HG02642 (cell line): Measurements from ENCODE around the gene S1PR1.

Experiments used
- ATAC-seq: cut with Tn5 transposase; IDR thresholded peaks from one replicate; pipeline ENCODE4 v1.9.1; 2021; ENCODE audit warnings: mild to moderate bottlenecking; ENCODE audit not compliant: unreplicated experiment, poor library complexity

S1PR1 gene

GRCh38 chr1:101276818-101277217 is 40.0 kb downstream of the S1PR1 start:
- no peak for ATAC-seq

GRCh38 chr1:101278238-101278637 is 41.4 kb downstream of the S1PR1 start:
- no peak for ATAC-seq

- ATAC-seq, result no peak
These were observed 42.0 kb downstream of the S1PR1 start for GRCh38 chr1:101278845-101279244.

GRCh38 chr1:101280049-101280592 is 43.3 kb downstream of the S1PR1 start:
- no peak for ATAC-seq

DNA sequence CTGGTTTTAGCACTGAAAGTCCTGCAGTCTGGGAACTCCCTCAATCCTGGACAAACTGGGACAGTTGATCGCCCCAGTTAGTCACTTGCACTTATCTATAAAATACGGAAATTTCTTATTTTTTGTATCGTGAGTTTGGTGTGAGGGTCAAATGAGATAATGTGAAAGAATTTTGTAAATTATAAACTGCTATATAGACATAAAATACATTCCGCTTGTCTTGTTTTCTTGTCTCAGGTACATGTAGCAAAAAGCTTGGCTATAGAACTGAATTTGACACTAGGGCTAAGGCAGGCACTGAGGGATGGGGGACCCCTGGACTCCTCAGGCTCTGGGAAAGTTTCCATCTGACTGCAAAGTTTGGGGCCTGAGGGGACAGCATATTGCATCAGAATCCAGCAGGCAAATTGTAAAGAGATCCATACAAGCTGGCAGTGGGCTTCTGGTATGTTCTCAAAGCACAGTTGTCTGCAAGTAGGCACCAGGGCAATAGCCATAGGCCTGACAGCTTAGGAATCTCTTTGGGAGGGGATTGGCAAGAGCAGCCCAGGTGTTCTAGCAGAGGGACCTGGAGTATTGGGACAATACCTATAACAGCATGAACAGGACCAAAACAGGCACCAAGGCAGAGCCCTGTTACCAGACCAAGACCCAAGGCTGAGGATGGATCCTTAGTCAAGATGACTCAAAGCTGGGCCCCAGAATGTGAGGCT is 44.3 kb downstream of the S1PR1 start:
- ATAC-seq, result no peak

DNA sequence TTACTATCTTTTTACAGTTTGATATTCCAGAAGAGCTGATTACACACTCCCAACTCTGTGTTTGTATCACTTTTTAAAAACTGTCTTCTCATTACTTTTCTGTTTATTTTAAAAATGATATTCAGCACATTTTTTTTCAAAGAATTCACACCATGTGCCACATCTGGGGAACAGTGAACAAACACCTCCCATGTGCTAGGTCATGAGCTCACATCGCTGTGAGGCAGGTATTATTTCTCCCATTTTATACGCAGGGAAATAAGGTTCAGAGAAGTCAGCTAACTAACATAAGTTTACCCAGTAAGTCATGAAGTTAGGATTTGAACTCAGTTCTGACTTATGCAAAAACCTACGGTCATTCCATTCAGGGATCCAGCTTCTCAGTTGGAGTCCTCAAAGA is 44.9 kb downstream of the S1PR1 start:
- no peak for ATAC-seq

- ATAC-seq, result no peak
These were observed 45.7 kb downstream of the S1PR1 start for GRCh38 chr1:101282314-101283038.

- ATAC-seq, result no peak
These were observed 46.6 kb downstream of the S1PR1 start for GRCh38 chr1:101283443-101283842.

DNA sequence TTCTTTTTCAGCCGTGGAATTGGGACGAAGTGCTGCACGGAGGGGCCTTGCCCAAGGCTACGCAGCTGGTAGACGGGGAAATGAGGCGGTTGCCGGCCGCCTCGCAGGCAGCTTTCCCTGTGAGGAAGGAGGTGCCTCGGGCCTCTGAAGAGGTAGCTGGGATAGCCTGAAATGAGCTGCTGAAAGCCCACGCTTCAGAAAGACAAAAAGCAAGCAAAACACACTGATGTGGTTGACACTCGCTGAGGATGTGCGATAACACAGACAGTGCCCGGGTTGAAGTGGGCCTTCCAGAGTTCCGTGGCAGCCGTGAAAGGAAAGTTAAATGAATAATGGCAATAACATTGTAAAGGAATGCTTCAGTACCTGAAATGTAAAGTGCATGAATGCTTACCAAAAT is 47.2 kb downstream of the S1PR1 start:
- ATAC-seq, result no peak

DNA sequence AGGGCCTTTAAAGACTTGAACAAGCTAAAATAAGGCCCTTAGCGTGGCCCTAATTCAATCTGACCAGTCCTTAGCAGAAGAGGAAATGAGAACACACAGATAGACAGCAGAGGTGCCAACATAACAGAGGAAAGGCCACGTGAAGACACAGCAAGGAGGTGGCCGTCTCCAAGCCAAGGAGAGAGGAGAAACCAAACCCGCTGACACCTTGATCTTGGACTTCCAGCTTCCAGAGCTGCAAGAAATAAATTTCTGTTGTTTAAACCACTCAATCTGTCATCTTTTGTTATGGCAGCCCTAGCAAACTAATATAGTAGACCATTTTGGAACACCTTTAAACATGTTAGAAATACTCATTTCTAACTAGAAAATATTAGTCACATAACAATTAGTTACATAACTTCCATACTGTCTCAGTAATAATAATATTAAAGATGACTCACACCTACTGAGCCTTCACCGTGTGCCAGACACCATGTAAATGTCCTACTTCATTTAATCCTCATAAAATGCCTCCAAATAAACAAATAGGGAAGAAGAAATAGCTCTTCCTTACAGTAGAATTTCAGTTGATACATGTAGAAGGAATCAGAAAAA is 47.9 kb downstream of the S1PR1 start:
- no peak for ATAC-seq

GRCh38 chr1:101285922-101286570 is 49.2 kb downstream of the S1PR1 start:
- no peak for ATAC-seq

DNA sequence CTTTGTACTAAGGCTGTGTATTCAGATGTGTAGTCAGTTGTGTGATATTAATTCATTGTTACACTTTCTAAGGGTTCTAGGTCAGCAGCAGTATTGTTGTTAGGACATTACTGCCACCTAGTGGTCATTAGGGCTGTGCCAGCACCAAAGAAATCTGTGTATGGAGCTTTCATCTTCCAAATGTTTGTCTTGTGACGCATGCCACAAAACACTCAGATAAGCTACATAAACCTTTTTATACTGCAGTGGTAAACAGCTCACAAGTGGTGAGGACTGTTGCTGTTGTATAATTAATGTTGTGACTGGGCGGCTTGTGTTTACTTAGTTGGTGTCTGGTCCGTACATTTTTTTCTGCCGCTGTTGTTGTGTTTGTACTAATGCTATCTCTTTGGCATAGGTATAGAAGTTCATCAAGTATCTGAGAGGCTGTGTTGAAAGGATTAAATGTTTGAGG is 51.7 kb downstream of the S1PR1 start:
- ATAC-seq, result peak; percentile 55

- ATAC-seq, result no peak
These were observed 53.5 kb downstream of the S1PR1 start for GRCh38 chr1:101290119-101290921.
